ENCODE data around the gene EMB.
"Not testable (repeated sequence)": the region's sequence is repeated elsewhere in the genome, so short reads cannot be mapped to it uniquely, and the experiment has no call there.

Gene EMB

GRCh38 chr5:50421184-50421950 is 19.7 kb downstream of the EMB start:
- in situ Hi-C loops (cut with MboI; ENCODE audit: low sequenced_read_pairs) = not testable (repeated sequence)

GRCh38 chr5:50420343-50420935 is 20.6 kb downstream of the EMB start:
- in situ Hi-C loops (cut with MboI; ENCODE audit: low sequenced_read_pairs) = no loop called here

GRCh38 chr5:50419656-50420055 is 21.4 kb downstream of the EMB start:
- in situ Hi-C loops (cut with MboI; ENCODE audit: low sequenced_read_pairs) = not testable (repeated sequence)

- in situ Hi-C loops (cut with MboI; ENCODE audit: low sequenced_read_pairs) = not testable (repeated sequence)
Observed at GRCh38 chr5:50416637-50417036, 24.5 kb downstream of the EMB start.

- in situ Hi-C loops (cut with MboI; ENCODE audit: low sequenced_read_pairs) = no loop called here
Observed at GRCh38 chr5:50415912-50416311, 25.2 kb downstream of the EMB start.

GRCh38 chr5:50410932-50411331 is 30.2 kb downstream of the EMB start:
- in situ Hi-C loops (cut with MboI; ENCODE audit: low sequenced_read_pairs) = not testable (repeated sequence)

GRCh38 chr5:50406877-50407276 is 34.2 kb downstream of the EMB start:
- in situ Hi-C loops (cut with MboI; ENCODE audit: low sequenced_read_pairs) = no loop called here

GRCh38 chr5:50401336-50401735 is 39.8 kb downstream of the EMB start:
- in situ Hi-C loops (cut with MboI; ENCODE audit: low sequenced_read_pairs) = no loop called here

GRCh38 chr5:50393925-50394609 is 47.0 kb downstream of the EMB start:
- in situ Hi-C loops (cut with MboI; ENCODE audit: low sequenced_read_pairs) = not testable (repeated sequence)

GRCh38 chr5:50392289-50392688 is 48.8 kb downstream of the EMB start:
- in situ Hi-C loops (cut with MboI; ENCODE audit: low sequenced_read_pairs) = not testable (repeated sequence)

GRCh38 chr5:50384381-50384780 is 56.7 kb downstream of the EMB start:
- in situ Hi-C loops (cut with MboI; ENCODE audit: low sequenced_read_pairs) = not testable (repeated sequence)

- in situ Hi-C loops (cut with MboI; ENCODE audit: low sequenced_read_pairs) = not testable (repeated sequence)
Observed at GRCh38 chr5:50376696-50377095, 64.4 kb downstream of the EMB start.

- in situ Hi-C loops (cut with MboI; ENCODE audit: low sequenced_read_pairs) = not testable (repeated sequence)
Observed at GRCh38 chr5:50369287-50370033, 71.6 kb downstream of the EMB start.

- in situ Hi-C loops (cut with MboI; ENCODE audit: low sequenced_read_pairs) = no loop called here
Observed at GRCh38 chr5:50365426-50366251, 75.4 kb downstream of the EMB start.

- in situ Hi-C loops (cut with MboI; ENCODE audit: low sequenced_read_pairs) = not testable (repeated sequence)
Observed at GRCh38 chr5:50364535-50365309, 76.4 kb downstream of the EMB start.

- in situ Hi-C loops (cut with MboI; ENCODE audit: low sequenced_read_pairs) = no loop called here
Observed at GRCh38 chr5:50359187-50359586, 81.9 kb downstream of the EMB start.

- in situ Hi-C loops (cut with MboI; ENCODE audit: low sequenced_read_pairs) = no loop called here
Observed at GRCh38 chr5:50352382-50352781, 88.7 kb downstream of the EMB start.

Measured in HL-60/S4 treated with retinoic acid at 250 ng/mL for 4 days and 3 days (cell line).